ENCODE data around the gene GAS2L3. TPM values are rescaled to one million over a fixed set of nuclear protein-coding genes. Genes with fewer than 3 reads are reported as not detected.
"Not testable (repeated sequence)": the region's sequence is repeated elsewhere in the genome, so short reads cannot be mapped to it uniquely, and the experiment has no call there.

GAS2L3 gene
- polyA plus RNA-seq, 2 of the 4 experiments (the other 2 are of a cell fraction): 7.1 to 17.2 TPM

- FAIRE-seq: no peak
- whole genome bisulfite sequencing (ENCODE audit: missing lambda C conversion rate): 90% methylated on average over 3 of the region's 3 CpGs
- Histone ChIP-seq H3K4me1 (no peaks in the 10 kb centered on the region), H3K4me3 (no peak overlapping the region), H3K4me2 (no peak overlapping the region), H3K27ac (no peak overlapping the region), H3K9me3 (peaks cover 19% of the 10 kb centered on the region; the same call in 2 of the 3 replicates)
- no peak for DNase-seq (ENCODE audit: low read depth in 1 of 2, low spot score in 1 of 2)
- no peak for ATAC-seq
- ChIA-PET POLR2A (no interaction called here), CTCF (interaction anchor here (0.7 kb wide), 1 partner anchor 202 kb away, joined by 3 read pairs; no protein-coding TSS in a partner anchor)
- TF ChIP-seq ESRRA (IDR thresholded peaks at IDR 0.05; ENCODE audit: borderline replicate concordance, low read length): no peak
Measured at GRCh38 chr12:100584256-100584655, 10.8 kb downstream of the GAS2L3 start.

GRCh38 chr12:100591979-100592378, 18.5 kb downstream of the GAS2L3 start:
- FAIRE-seq (no peak), DNase-seq (ENCODE audit: low read depth in 1 of 2, low spot score in 1 of 2) (no peak), ATAC-seq (no peak)
- WGBS (ENCODE audit: missing lambda C conversion rate): 94% methylated on average over 4 of the region's 4 CpGs
- POLR2A ChIA-PET: no interaction called here
- Histone ChIP-seq H3K4me3 (no peak overlapping the region), H3K27ac (no peak overlapping the region), H3K4me2 (no peak overlapping the region), H3K4me1 (peaks cover 13% of the 10 kb centered on the region; the same call in 2 of the 3 replicates), H3K9me3 (peaks cover 8% of the 10 kb centered on the region; the same call in 1 of the 3 replicates)
- TF ChIP-seq HDAC2 (IDR thresholded peaks at IDR 0.05) (no peak), HEYL (CRISPR knock-in tag; IDR thresholded peaks at IDR 0.05) (no peak), NFE2L2 (conservative IDR thresholded peaks at IDR 0.05; ENCODE audit: low read length) (no peak), MYC (IDR thresholded peaks at IDR 0.05; ENCODE audit: borderline replicate concordance, low read length) (no peak), TFCP2L1 (CRISPR knock-in tag; IDR thresholded peaks at IDR 0.05) (no peak), JUNB (IDR thresholded peaks at IDR 0.05) (no peak), ZSCAN20 (CRISPR knock-in tag; IDR thresholded peaks at IDR 0.05) (no peak), EP300 (IDR thresholded peaks at IDR 0.05) (no peak), CEBPB (IDR thresholded peaks at IDR 0.05) (no peak), HOXB13 (CRISPR knock-in tag; IDR thresholded peaks at IDR 0.05; ENCODE audit: low read depth) (no peak), CHD4 (IDR thresholded peaks at IDR 0.05; ENCODE audit: borderline replicate concordance) (no peak), PHF8 (IDR thresholded peaks at IDR 0.05; ENCODE audit: borderline replicate concordance, low read depth) (no peak)
- TF ChIP-seq, protein P1, sequence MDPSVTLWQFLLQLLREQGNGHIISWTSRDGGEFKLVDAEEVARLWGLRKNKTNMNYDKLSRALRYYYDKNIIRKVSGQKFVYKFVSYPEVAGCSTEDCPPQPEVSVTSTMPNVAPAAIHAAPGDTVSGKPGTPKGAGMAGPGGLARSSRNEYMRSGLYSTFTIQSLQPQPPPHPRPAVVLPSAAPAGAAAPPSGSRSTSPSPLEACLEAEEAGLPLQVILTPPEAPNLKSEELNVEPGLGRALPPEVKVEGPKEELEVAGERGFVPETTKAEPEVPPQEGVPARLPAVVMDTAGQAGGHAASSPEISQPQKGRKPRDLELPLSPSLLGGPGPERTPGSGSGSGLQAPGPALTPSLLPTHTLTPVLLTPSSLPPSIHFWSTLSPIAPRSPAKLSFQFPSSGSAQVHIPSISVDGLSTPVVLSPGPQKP (IDR thresholded peaks at IDR 0.05; ENCODE audit: low read depth, low read length): no peak
- CTCF ChIA-PET: no interaction called here

GRCh38 chr12:100593490-100593889, 20.0 kb downstream of the GAS2L3 start:
- peak overlapping the region in 1 of 2 experiments; percentile 32; a peak in 1 of 6 replicates for H3K27ac ChIP-seq
- ATAC-seq (no peak), DNase-seq (ENCODE audit: low read depth in 1 of 2, low spot score in 1 of 2) (no peak), FAIRE-seq (no peak)
- POLR2A ChIA-PET: no interaction called here
- no peak overlapping the region for H3K4me3 ChIP-seq
- CTCF ChIA-PET: interaction anchor here (1.0 kb wide), 1 partner anchor 38 kb away, joined by 4 read pairs; no protein-coding TSS in a partner anchor
- no peak for TF ChIP-seq CBX8 (IDR thresholded peaks at IDR 0.05)
- peaks cover 3% of the 10 kb centered on the region; the same call in 1 of the 3 replicates for H3K9me3 ChIP-seq
- H3K4me2 ChIP-seq: peak overlapping the region; percentile 66
- peaks cover 13% of the 10 kb centered on the region; the same call in 2 of the 3 replicates for H3K4me1 ChIP-seq
- whole genome bisulfite sequencing (ENCODE audit: missing lambda C conversion rate): 68% methylated on average over 5 of the region's 5 CpGs

DNA sequence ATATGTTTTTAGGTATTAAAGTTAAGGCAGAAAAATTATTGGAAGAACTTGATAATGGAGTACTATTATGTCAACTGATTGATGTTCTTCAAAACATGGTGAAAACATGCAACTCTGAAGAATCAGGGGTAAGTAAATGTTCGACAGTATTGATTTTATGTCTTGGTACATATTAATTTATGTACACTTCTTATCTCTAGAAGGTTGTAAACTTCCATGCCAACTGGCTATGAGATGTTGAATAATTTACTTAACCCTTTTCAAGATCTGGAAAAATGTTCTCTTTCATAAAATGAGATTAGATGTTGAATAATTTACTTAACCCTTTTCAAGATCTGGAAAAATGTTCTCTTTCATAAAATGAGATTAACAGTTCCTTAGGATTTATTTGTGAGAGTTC, 28.1 kb downstream of the GAS2L3 start:
- Histone ChIP-seq H3K4me1 (no peaks in the 10 kb centered on the region), H3K4me2 (no peak overlapping the region), H3K27ac (no peak overlapping the region), H3K9me3 (no peaks in the 10 kb centered on the region), H3K4me3 (no peak overlapping the region)
- ATAC-seq: no peak
- TF ChIP-seq ZFP36 (IDR thresholded peaks at IDR 0.05; ENCODE audit: borderline replicate concordance, partially characterized antibody): no peak
- TF ChIP-seq, protein P2, sequence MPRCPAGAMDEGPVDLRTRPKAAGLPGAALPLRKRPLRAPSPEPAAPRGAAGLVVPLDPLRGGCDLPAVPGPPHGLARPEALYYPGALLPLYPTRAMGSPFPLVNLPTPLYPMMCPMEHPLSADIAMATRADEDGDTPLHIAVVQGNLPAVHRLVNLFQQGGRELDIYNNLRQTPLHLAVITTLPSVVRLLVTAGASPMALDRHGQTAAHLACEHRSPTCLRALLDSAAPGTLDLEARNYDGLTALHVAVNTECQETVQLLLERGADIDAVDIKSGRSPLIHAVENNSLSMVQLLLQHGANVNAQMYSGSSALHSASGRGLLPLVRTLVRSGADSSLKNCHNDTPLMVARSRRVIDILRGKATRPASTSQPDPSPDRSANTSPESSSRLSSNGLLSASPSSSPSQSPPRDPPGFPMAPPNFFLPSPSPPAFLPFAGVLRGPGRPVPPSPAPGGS (IDR thresholded peaks at IDR 0.05): no peak
- no peak for TF ChIP-seq RCOR1 (IDR thresholded peaks at IDR 0.05; ENCODE audit: low read depth, low read length)
- TF ChIP-seq TFCP2L1 (CRISPR knock-in tag; IDR thresholded peaks at IDR 0.05): no peak
- TF ChIP-seq MAZ (IDR thresholded peaks at IDR 0.05; ENCODE audit: borderline replicate concordance, low read depth, low read length): no peak
- TF ChIP-seq HDAC2 (IDR thresholded peaks at IDR 0.05): no peak
- TF ChIP-seq CHD2 (IDR thresholded peaks at IDR 0.05; ENCODE audit: low read length, partially characterized antibody): no peak
- no peak for TF ChIP-seq ATOH8 (CRISPR knock-in tag; IDR thresholded peaks at IDR 0.05; ENCODE audit: low read depth)
- TF ChIP-seq GATA3 (IDR thresholded peaks at IDR 0.05; ENCODE audit: borderline replicate concordance): no peak
- TF ChIP-seq TP53 (CRISPR knock-in tag; IDR thresholded peaks at IDR 0.05): no peak
- no peak for TF ChIP-seq EP300 (IDR thresholded peaks at IDR 0.05)
- no peak for TF ChIP-seq HOXA7 (CRISPR knock-in tag; IDR thresholded peaks at IDR 0.05)
- no peak for TF ChIP-seq CBX8 (IDR thresholded peaks at IDR 0.05)
- no peak for TF ChIP-seq CEBPB (IDR thresholded peaks at IDR 0.05)
- FAIRE-seq: peak; percentile 90
- CTCF ChIA-PET: no interaction called here
- POLR2A ChIA-PET: no interaction called here
- WGBS (ENCODE audit: missing lambda C conversion rate): 59% methylated on average over 1 of the region's 1 CpG
- DNase-seq (ENCODE audit: low read depth in 1 of 2, low spot score in 1 of 2): no peak

DNA sequence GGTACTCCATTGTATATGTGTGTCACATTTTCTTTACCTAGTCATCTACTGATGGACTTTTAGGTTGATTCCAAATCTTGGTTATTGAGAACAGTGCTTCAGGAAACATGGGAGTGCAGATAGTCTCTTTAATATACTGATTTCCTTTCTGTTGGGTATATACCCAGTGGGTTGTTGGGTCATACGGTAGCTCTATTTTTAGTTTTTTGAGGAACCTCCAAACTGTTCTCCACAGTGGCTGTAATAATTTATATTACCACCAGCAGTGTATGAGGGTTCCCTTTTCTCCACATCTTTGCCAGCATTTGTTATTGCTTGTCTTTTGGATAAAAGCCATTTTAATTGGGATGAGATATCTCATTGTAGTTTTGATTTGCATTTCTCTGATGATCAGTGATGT, 29.5 kb downstream of the GAS2L3 start:
- POLR2A ChIA-PET: not testable (repeated sequence)

More for the DNA sequence above, 29.5 kb downstream of the GAS2L3 start:
- DNase-seq (ENCODE audit: low read depth in 1 of 2, low spot score in 1 of 2); H3K27ac ChIP-seq; CTCF ChIA-PET; FAIRE-seq; H3K4me1 ChIP-seq; ATAC-seq; H3K4me2 ChIP-seq; H3K9me3 ChIP-seq; H3K4me3 ChIP-seq: not testable (repeated sequence)
- 93% methylated on average over 1 of the region's 1 CpG for WGBS (ENCODE audit: missing lambda C conversion rate)
